ENCODE results near the gene GALNT1.

DNA sequence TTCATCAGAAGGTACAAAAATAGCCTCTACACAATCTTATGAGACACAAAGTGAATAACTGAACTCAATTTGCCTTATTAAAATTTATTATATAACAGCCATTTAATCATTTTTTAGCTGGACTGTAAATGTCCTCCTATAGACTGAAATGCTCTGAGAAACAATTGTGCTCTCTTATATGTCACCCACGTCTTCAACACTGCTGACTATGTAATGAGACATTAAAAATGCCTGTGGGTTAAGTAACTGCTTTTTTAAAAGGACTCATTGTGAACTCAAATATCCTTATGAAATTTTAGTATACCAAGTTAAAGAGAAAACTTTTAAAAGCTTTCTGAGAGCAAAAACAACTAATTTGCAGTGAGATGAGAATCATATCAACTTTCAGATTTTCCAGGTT is 10.4 kb upstream of the GALNT1 start:
- no peak for TF ChIP-seq POLR2A (IDR thresholded peaks at IDR 0.05)
- TF ChIP-seq, protein P1, sequence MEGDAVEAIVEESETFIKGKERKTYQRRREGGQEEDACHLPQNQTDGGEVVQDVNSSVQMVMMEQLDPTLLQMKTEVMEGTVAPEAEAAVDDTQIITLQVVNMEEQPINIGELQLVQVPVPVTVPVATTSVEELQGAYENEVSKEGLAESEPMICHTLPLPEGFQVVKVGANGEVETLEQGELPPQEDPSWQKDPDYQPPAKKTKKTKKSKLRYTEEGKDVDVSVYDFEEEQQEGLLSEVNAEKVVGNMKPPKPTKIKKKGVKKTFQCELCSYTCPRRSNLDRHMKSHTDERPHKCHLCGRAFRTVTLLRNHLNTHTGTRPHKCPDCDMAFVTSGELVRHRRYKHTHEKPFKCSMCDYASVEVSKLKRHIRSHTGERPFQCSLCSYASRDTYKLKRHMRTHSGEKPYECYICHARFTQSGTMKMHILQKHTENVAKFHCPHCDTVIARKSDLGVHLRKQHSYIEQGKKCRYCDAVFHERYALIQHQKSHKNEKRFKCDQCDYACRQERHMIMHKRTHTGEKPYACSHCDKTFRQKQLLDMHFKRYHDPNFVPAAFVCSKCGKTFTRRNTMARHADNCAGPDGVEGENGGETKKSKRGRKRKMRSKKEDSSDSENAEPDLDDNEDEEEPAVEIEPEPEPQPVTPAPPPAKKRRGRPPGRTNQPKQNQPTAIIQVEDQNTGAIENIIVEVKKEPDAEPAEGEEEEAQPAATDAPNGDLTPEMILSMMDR (IDR thresholded peaks at IDR 0.05) = no peak
- TF ChIP-seq POLR2AphosphoS5 (IDR thresholded peaks at IDR 0.05) = no peak

Measured in prostate gland (tissue), 2 donors.